HG03558 (cell line): Measurements from ENCODE around the gene CHTF18.
A peak's percentile ranks its signal among the peaks of the same experiment; 100 is the strongest.
"Not testable (repeated sequence)": the region's sequence is repeated elsewhere in the genome, so short reads cannot be mapped to it uniquely, and the experiment has no call there.

Experiments
- ATAC-seq: cut with Tn5 transposase; IDR thresholded peaks from one replicate; pipeline ENCODE4 v1.9.1; 2021; ENCODE audit warnings: moderate number of reproducible peaks; ENCODE audit not compliant: unreplicated experiment; ENCODE audit errors: extremely low read depth

The CHTF18 gene

GRCh38 chr16:802914-803753 lies 14.7 kb downstream of the CHTF18 start:
- no peak for ATAC-seq

GRCh38 chr16:803754-804080 lies 15.3 kb downstream of the CHTF18 start:
- no peak for ATAC-seq

- ATAC-seq = no peak
Measured at GRCh38 chr16:804193-805048, 16.0 kb downstream of the CHTF18 start.

GRCh38 chr16:805474-805873 lies 17.1 kb downstream of the CHTF18 start:
- ATAC-seq = no peak

GRCh38 chr16:807347-808084 lies 19.1 kb downstream of the CHTF18 start:
- ATAC-seq = peak; percentile 78

- no peak for ATAC-seq
Measured at GRCh38 chr16:808085-808386, 19.6 kb downstream of the CHTF18 start.

GRCh38 chr16:813204-813915 lies 24.9 kb downstream of the CHTF18 start:
- no peak for ATAC-seq

- no peak for ATAC-seq
Measured at GRCh38 chr16:813916-814412, 25.5 kb downstream of the CHTF18 start.

GRCh38 chr16:814974-815373 lies 26.6 kb downstream of the CHTF18 start:
- no peak for ATAC-seq

GRCh38 chr16:815861-816260 lies 27.4 kb downstream of the CHTF18 start:
- no peak for ATAC-seq

GRCh38 chr16:817001-817906 lies 28.8 kb downstream of the CHTF18 start:
- no peak for ATAC-seq

- no peak for ATAC-seq
Measured at GRCh38 chr16:818132-818531, 29.7 kb downstream of the CHTF18 start.

GRCh38 chr16:818592-818991 lies 30.2 kb downstream of the CHTF18 start:
- no peak for ATAC-seq

GRCh38 chr16:819336-820043 lies 31.1 kb downstream of the CHTF18 start:
- ATAC-seq = no peak

- not testable (repeated sequence) for ATAC-seq
Measured at GRCh38 chr16:820044-820408, 31.6 kb downstream of the CHTF18 start.

- ATAC-seq = no peak
Measured at GRCh38 chr16:820748-821147, 32.3 kb downstream of the CHTF18 start.

- ATAC-seq = no peak
Measured at GRCh38 chr16:821751-822150, 33.3 kb downstream of the CHTF18 start.

GRCh38 chr16:822174-822908 lies 33.9 kb downstream of the CHTF18 start:
- no peak for ATAC-seq
